NOMO-1 treated with DMSO at 0.1 percent for 48 hours (cell line): Measurements from ENCODE around the gene E2F3.

Experiments used
- DNase-seq: peaks from one replicate; lab custom pipeline; 2025; ENCODE audit not compliant: unreplicated experiment; lab: John Stamatoyannopoulos, UW

E2F3 gene

DNA sequence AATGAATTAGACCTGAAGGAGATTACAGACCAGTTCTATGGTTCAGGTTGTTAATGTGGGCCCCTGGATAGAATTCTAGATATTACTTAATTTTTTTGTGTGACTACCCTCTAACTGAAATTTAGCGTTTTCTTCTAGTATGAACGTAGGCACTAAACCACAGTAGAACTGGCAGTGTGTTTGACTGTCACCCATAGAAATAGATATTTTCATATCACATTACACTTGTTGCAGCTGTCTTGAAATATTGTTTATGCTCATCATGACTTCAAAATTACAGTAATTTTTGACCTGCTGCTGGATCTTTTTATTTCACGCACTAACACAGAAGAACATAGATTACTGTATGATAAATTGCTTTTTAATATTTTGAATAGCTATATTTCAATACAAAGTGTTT is 31.6 kb downstream of the E2F3 start:
- no peak for DNase-seq

DNA sequence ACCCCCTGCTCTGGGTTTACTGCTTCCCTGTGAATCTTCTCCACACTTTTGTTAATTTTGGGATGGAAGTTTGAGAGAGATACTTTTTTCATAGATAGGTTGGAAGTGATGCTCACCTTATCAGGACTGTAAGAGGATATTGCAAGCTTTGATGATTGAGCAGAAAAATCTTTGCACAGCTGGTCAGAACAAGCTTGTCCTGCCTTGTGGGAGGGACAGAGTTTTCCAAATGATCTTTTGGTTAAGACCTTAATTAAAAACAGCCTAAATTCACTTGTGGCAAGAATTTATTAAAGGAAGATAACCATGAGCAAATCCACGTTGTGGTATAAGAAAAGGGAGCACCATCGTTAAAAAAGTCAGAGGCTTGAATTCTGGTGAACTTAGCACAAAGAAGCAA is 32.2 kb downstream of the E2F3 start:
- no peak for DNase-seq

DNA sequence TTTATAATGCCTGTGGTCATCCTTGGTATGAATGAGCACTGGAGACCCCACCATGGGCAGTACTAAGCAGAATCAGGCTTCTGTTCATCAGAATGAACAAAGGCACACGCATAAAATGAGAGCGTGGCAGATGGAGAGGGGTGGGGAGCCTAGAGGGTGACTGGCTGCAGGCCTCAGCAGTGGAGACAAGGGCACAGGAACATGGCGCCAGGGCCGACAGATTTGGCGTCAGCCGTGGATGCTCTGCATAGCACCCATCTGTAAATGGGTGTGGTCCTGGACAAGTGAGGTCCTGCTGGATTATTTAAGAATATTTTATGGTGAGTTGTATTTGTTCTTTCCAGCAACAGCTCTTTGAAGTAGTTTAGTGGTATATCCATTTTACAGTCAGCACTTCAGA is 33.1 kb downstream of the E2F3 start:
- no peak for DNase-seq

DNA sequence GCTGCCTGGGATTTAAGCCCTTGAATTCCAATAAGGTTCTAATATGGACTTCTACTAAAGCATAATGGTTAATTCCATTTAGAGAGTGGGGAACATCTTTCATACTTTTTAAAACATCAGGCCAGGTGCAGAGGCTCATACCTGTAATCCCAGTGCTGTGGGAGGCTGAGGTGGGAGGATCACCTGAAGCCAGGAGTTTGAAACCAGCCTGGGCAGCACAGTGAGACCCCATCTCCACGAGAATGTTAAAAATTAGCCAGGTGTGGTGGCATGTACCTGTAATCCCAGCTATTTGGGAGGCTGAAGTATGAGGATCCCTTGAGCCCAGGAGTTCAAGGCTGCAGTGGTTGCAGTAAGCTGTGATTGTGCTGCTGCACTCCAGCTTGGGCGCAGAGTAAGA is 35.0 kb downstream of the E2F3 start:
- no peak for DNase-seq

DNA sequence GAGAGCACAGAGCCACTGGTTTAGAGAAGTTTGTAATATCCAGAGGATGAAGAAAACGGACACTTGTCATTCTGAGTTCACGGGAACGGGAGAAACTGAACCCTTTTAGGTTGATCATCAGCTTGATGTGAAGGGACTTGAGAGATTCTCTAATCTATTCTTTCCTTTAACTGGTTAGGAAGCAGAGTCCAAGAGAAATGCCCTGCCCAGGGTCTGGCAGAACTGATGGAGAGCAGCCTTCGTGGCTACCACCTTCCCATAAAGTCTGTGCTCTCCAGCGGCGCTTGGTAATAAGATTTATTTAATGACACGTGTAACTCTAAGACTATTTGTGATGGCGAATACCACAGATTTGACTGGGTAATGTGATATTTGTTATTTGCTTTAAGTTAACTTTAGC is 36.0 kb downstream of the E2F3 start:
- no peak for DNase-seq

DNA sequence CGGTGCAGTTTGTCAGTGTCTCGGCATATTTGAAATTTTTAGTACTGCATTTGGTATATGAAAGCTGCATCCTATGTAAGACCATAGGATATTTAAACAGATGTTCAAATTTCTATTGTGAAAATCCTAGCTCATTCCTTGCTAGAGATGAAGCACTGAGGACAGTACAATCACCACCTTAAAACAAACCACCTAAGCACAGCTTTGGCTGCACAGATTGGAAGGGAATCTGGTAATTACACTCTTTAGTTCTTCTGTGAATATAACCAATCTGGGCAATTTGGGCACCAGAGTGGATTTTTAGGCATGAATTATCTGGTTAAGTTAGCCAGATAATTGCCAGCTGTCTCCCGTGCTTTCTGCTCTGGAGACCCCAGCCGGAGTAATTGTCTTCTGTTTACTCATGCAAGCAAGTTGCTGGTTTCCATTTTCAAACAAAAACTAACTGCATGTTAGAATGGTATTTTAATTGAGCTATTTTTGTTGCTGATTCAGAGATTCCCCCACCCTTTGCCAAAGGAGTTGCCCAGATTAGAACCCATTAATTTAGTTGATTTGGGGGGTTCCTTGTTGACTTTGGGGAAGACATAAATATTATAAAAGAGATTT is 36.9 kb downstream of the E2F3 start:
- DNase-seq: no peak

DNA sequence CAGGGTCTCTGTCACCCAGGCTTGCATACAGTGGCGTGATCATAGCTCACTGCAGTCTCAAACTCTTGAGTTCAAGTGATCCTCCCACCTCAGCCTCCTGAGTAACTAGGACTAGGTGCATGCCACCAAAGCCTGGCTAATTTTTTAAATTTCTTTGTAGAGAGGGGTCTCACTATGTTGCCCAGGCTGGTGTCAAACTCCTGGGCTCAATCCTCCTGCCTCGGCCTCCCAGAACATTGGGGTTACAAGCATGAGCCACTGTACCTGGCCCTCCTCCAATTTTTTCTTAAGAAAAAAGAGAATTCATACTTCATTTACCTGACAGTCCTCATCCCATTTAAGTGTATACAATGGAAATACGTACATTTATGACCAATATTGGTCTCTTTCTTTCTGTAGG is 37.9 kb downstream of the E2F3 start:
- no peak for DNase-seq

DNA sequence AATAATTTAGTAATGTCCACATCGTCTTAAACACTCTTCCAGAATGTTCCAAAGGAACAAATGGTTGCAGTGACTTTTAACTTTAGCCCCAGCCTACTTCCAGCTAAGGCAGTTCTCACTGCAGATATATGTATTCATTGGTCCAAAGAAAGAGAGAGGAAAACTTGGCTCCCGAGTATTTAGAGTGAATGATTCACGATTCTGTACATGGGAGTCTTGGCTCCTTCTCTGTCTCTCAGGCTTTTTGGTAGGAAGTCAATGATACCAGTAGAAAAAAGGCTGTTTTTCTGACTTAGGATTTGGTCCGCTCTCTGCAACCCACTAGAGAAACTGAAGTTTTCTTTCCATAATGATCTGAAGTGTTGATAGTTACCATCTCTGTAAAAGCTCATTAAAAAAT is 38.6 kb downstream of the E2F3 start:
- DNase-seq: no peak

DNA sequence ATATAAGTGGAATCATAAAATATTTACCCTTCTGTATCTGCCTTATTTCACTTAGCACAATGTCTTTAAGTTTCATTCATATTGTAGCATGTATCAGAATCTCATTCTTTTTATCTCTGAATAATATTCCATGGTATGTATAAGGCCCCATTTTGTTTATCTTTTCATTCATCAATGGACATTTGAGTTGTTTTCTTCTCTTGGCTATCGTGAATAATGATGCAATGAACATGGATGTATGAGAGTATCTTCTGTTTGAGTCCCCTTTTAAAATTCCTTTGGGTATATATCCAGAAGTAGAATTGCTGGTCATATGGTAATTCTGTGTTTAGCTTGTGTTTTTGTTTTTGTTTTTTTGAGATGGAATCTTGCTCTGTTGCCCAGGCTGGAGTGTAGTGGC is 39.6 kb downstream of the E2F3 start:
- no peak for DNase-seq

DNA sequence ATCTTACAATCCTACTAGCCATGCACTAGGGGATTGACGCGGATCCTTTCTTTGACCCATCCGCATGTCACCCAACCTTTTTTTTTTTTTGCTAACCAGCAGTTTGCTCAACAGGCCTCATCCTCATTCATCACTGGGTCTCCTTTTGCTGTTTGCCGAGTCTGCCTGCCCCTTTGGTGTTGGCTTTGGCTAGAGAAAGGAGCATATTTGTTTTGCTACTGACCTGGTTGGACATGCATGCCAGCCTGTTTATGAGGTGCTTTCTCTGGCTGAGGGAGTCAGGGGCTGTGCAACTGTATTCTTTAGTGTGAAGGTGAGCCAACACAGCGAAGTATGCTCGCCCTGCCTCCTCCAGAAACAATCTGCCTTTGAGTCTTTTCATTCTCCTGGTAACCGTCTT is 40.2 kb downstream of the E2F3 start:
- DNase-seq: no peak

DNA sequence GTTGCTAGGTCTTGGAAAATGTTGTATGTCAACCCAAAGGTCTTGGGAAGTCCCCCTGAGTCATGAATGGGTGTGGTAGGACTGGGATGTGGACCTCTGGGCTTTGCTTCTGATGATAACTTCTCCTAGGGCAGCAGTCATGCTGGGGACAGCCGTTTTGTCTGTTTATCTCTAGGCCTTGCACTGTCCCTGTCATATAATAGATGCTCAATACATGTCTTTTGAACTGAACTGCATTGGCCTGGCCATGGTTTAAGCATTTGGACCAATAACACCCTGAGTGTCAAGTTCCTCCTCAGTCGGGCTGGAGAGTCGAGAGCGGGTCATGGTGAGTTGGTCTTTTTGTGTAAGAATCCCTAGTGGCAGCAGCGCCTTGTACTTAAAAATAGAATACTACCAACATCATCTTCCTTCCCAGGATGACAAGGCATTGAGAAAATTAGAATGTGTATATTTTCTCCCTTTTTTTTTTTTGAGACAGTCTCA is 43.1 kb downstream of the E2F3 start:
- no peak for DNase-seq

DNA sequence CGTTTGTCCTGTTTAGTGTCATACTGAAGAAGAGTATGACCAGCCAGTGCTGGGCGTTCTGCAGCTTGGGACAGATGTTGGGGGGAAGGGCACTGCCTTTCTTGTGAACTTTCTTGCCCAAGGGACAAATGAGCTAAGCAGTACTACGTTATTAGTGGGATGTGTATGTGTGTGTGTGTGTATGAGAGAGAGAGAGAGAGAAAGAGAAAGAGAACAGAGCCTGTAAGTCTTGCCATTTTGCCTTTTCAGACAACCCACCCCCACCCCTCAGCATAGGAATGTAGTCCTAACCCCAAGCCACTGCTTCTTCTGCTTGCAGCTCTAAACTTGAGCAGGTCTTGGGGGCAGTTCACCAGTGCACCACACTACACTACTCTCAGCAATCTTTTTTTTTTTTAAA is 45.5 kb downstream of the E2F3 start:
- no peak for DNase-seq

DNA sequence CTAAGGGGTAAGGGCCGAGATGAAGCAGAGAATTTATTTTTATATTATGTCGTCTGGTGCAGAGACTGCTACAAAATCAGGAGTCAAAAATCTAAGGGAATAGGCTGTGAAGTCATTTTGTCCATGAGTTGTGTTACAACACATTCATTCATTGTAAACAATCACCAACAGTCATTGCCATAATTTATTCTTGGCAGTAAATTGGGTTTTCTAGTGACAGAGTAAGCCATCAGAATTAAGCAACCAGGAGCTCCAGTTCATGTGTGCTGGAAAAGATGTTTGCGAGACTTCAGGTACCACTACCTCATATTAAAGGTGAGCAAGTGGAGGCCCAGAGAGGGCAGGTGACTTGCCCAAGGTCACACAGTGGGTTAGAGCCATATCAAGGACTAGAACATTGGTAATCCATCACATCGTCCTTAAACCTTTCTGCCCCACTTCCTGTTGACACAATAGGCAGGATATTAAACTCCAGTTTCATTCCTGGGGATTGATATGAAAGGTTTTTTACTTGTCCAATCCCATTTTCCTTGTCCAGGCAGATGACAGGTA is 46.0 kb downstream of the E2F3 start:
- no peak for DNase-seq

DNA sequence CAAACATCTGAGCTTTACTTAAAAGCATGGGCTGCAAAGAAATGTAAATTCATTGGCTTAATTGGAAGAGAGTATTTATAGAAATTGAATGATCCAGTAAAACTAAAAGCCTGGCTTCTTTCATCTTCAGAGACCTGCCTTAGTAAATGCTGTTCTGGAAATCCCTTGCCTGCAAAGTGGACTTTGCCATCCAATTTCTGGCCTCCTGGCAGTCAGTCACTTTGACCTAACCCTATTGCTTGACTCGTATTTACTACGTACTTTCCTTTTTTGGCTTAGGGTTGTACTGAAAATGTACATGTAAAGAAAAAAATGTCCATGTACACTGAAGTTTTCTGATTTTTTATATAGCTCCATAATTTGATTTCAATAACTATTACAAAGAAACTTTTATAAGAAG is 47.1 kb downstream of the E2F3 start:
- no peak for DNase-seq

DNA sequence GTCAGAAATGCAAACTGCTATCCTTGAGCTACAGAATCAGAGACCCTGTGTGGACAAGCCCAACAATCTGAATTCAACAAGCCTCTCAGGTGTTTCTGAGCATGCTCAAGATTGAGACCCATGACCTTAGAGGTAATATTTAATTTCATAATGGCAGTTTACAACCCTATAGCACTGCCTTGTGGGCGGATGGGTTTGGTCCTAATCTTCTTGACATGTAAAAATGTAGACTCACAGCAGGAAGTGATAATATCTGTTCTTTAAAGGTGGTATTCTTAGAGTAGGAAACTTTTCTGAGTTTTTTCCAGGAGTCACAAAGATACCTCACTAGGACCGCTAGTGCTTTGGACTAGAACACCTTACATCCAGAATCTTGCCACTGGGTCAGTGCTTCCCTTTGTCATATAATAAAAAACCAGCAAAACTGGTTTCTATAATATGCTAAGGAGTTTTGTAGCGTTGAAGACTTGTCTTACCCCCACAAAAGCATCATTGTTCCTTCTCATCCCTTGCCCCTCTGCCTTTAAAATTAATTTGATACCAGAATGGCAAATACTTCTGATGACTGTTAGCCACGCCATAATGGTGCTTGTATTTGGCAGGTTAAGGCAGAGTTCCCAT is 52.6 kb downstream of the E2F3 start:
- no peak for DNase-seq

DNA sequence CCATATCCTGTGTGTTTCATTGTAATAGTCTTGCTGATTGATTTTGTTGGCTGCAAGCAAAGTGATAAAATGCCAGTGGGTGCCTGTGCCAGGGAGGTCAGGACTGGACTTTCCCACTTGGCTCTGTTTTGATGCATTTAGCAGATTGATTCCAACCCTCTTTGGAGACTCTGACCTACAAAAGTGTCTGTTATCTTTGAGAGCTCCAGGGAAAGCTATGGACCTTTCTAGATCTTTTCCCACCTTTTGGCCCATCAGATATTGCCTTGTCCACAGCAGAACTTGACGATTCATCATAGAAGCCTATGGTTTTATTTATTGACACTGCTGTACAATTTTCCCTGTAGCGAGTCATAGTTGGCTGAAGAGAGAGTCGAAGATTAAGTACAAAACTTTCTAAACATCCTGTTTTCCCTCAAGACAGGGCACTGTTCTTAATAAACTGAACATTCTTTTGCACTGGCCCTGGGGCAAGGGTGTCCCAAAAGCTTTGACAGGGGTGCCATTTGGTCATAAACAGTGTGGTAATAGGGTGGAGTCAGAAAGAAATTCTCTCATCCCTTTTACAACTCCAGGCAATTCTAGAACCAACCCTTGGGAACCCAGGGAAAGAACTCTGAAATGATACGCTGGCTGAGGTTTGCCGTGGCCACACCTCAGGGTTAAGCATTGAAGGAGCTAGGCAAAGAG is 53.7 kb downstream of the E2F3 start:
- DNase-seq: no peak

DNA sequence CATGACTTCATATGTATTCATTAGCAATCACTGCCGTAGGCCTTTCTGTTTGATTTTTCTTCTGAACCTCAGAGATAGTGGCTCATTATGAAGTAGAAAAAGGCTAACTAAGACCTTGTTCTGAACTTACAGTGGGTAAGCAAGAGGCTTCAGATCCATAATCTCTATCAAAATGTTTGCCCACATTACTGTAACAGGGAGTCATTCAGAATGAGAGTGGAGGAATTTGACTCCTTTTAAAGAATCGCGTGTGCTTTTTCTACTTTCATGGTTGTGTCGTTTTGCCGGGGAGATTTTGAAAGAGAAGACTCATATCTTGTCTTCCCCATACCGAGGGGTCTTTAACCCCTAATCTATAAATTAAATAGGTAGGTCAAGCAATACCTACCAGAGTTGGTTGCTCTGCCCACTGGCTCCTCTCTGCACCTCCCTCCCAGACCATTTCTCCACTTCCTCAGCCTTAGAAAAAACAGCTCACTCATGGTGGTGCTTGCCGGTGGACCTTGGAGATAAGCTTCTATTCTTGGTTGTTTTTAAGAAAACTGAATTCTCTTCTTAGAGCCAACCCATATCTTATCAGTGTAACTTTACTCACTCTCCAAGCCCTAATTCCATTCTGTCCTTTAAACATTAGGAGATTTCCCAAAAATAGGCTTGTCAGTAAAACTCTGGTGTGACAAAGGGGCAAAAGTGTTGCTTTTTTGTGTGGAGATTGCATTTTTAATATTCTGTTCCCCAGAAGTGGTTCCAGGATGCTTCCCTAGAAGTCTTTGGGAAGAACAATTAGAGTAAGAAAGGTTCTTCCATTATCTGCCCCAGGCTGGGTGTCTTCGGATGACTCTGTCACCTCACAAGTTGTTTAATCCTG is 56.6 kb downstream of the E2F3 start:
- no peak for DNase-seq

DNA sequence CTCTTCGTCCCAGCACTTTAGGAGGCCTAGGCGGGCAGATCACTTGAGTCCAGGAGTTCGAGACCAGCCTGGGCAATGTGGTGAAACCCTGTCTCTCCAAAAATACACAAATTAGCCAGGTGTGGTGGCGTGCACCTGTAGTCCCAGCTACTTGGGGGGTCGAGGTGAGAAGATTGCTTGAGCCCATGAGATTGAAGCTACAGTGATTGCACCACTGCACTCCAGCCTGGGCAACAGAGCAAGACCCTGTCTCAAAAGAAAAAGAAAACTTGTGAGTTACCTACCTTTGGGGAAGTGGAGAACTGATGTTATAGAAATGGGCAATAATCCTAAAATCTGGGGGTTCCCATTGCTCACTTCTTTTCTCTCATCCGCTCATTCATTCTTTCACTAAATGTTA is 58.0 kb downstream of the E2F3 start:
- DNase-seq: no peak

DNA sequence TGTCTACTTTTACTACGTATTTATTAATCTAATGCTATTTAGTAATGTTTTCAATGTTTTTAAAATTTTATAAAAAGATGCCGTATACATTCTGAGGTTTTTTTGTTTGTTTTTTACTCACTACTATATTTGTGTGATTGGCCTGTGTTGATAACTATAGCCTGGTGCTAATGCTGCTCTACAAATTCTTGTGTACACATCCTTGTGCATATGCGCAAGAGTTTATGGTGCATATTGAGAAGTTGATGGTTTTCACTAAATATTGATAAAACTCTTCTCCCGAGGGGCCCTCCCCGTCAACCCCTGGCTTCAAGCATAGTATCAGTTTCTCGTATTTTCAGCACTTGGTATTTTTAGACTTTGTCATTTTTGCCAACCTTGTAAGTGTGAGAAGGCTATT is 59.9 kb downstream of the E2F3 start:
- no peak for DNase-seq

DNA sequence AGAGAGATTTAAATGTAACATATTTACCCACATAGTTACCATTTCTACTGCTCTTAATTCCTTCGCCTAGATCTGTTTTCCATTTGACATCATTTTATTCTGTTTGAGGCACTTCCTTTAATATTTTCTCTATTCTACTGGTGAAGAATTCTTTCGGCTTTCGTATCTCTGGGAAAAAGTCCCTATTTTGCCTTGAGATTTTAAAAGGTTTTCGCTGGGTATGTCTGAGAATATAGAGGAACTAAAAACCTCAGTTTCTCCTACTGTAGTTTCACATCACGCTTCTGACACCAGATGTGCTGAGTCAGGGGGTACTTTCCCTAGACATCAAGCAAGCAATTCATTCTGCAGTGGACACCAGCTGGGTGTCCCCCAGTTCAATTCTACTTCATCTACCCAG is 61.7 kb downstream of the E2F3 start:
- no peak for DNase-seq

DNA sequence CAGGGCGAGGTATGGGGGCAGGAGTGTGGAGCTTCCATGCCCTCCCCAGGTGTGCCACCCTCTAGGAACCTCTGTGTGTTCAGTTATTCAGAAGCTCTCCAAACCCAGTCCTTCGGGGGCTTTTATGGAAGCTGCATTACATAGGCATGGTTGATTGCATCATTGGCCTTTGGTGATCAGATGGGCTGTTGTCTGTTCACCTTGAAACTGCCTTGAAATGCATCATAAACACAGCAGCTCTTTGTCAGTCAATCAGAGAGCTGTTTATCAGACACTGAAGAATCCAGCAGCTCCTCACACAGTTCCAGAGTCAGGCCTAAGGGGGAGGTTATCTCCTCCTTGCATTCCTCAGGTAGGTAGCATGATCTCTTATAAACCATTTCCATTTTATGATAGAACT is 62.4 kb downstream of the E2F3 start:
- no peak for DNase-seq
